ENCODE measurements around the gene RXRA.

RXRA gene

GRCh38 chr9:134313470-134313869 lies 12.8 kb upstream of the RXRA start:
- Histone ChIP-seq H3K4me3 (ENCODE audit: insufficient read depth, low read length, poor library complexity, severe bottlenecking) (no peak overlapping the region), H3F3A (ENCODE audit: insufficient read depth) (no peaks in the 10 kb centered on the region), H2AFZ (ENCODE audit: low read depth, low read length, severe bottlenecking) (no peak overlapping the region), H3K9me2 (replicated peaks; ENCODE audit: insufficient read depth, low read length) (no peaks in the 10 kb centered on the region), H4K20me1 (ENCODE audit: low read depth, low read length) (no peaks in the 10 kb centered on the region), H3K36me3 (ENCODE audit: low read length) (no peaks in the 10 kb centered on the region), H3K9ac (ENCODE audit: low read length) (no peak overlapping the region), H3K4me2 (ENCODE audit: low read depth, low read length, poor library complexity, severe bottlenecking) (no peak overlapping the region), H3K27me3 (ENCODE audit: low read length) (no peaks in the 10 kb centered on the region), H3K9me3 (ENCODE audit: insufficient read depth, low read length) (no peaks in the 10 kb centered on the region), H3K79me2 (ENCODE audit: insufficient read depth, low read length) (no peaks in the 10 kb centered on the region), H3K27ac (ENCODE audit: low read depth, low read length) (no peak overlapping the region)
- TF ChIP-seq EZH2phosphoT487 (conservative IDR thresholded peaks at IDR 0.05; ENCODE audit: low read length) (no peak), CTCF (IDR thresholded peaks at IDR 0.05; ENCODE audit: insufficient read depth, low read length, poor library complexity, severe bottlenecking) (no peak)

GRCh38 chr9:134314039-134314949 lies 12.0 kb upstream of the RXRA start:
- Histone ChIP-seq H3K4me2 (ENCODE audit: low read depth, low read length, poor library complexity, severe bottlenecking) (no peak overlapping the region), H4K20me1 (ENCODE audit: low read depth, low read length) (no peaks in the 10 kb centered on the region), H3K9me2 (replicated peaks; ENCODE audit: insufficient read depth, low read length) (no peaks in the 10 kb centered on the region), H3K36me3 (ENCODE audit: low read length) (no peaks in the 10 kb centered on the region), H3K9me3 (ENCODE audit: insufficient read depth, low read length) (no peaks in the 10 kb centered on the region), H3F3A (ENCODE audit: insufficient read depth) (no peaks in the 10 kb centered on the region), H2AFZ (ENCODE audit: low read depth, low read length, severe bottlenecking) (no peak overlapping the region), H3K9ac (ENCODE audit: low read length) (no peak overlapping the region), H3K79me2 (ENCODE audit: insufficient read depth, low read length) (no peaks in the 10 kb centered on the region), H3K27ac (ENCODE audit: low read depth, low read length) (no peak overlapping the region), H3K27me3 (ENCODE audit: low read length) (no peaks in the 10 kb centered on the region), H3K4me3 (ENCODE audit: insufficient read depth, low read length, poor library complexity, severe bottlenecking) (no peak overlapping the region)
- TF ChIP-seq CTCF (IDR thresholded peaks at IDR 0.05; ENCODE audit: insufficient read depth, low read length, poor library complexity, severe bottlenecking): no peak
- no peak for TF ChIP-seq EZH2phosphoT487 (conservative IDR thresholded peaks at IDR 0.05; ENCODE audit: low read length)

- Histone ChIP-seq H2AFZ (ENCODE audit: low read depth, low read length, severe bottlenecking) (no peak overlapping the region), H3F3A (ENCODE audit: insufficient read depth) (no peaks in the 10 kb centered on the region), H3K9me3 (ENCODE audit: insufficient read depth, low read length) (no peaks in the 10 kb centered on the region), H3K9me2 (replicated peaks; ENCODE audit: insufficient read depth, low read length) (no peaks in the 10 kb centered on the region), H3K9ac (ENCODE audit: low read length) (no peak overlapping the region), H3K27me3 (ENCODE audit: low read length) (no peaks in the 10 kb centered on the region), H3K4me3 (ENCODE audit: insufficient read depth, low read length, poor library complexity, severe bottlenecking) (no peak overlapping the region), H3K4me2 (ENCODE audit: low read depth, low read length, poor library complexity, severe bottlenecking) (no peak overlapping the region), H3K36me3 (ENCODE audit: low read length) (no peaks in the 10 kb centered on the region), H4K20me1 (ENCODE audit: low read depth, low read length) (no peaks in the 10 kb centered on the region), H3K79me2 (ENCODE audit: insufficient read depth, low read length) (no peaks in the 10 kb centered on the region), H3K27ac (ENCODE audit: low read depth, low read length) (no peak overlapping the region)
- TF ChIP-seq EZH2phosphoT487 (conservative IDR thresholded peaks at IDR 0.05; ENCODE audit: low read length) (no peak), CTCF (IDR thresholded peaks at IDR 0.05; ENCODE audit: insufficient read depth, low read length, poor library complexity, severe bottlenecking) (no peak)
Measured at GRCh38 chr9:134314950-134315715, 11.1 kb upstream of the RXRA start.

Data from SU-DHL-6 (cell line).